Transverse colon (tissue), 4 donors: ENCODE results near the gene EPHB4.

ENCODE experiments used
- POLR2A ChIP-seq: fragments of 450-650 bp; IDR thresholded peaks from one replicate; pipeline ENCODE4 v1.6.1; 2016; ENCODE audit warnings: antibody characterized with exemption, mild to moderate bottlenecking, moderate library complexity
- POLR2AphosphoS5 ChIP-seq, 3 donors: sonication (generic); formaldehyde crosslinking; IDR thresholded peaks; one replicate each; pipeline ENCODE4 v1.6.1; 2016; ENCODE audit warnings: antibody characterized with exemption in 3 of 3
- TF ChIP-seq, protein P1 (sequence below), 5 experiments: fragments of 200-600 bp in 3 of 5; fragments of 450-650 bp in 2 of 5; sonication (generic) in 3 of 5; IDR thresholded peaks; 1 replicate in 2 of 5; 2 replicates in 3 of 5; pipeline ENCODE4 v1.5.1; 2016 to 2017; ENCODE audit warnings: antibody characterized with exemption in 5 of 5, inconsistent platforms in 3 of 5, mild to moderate bottlenecking in 2 of 5, moderate library complexity in 1 of 5

DNA sequence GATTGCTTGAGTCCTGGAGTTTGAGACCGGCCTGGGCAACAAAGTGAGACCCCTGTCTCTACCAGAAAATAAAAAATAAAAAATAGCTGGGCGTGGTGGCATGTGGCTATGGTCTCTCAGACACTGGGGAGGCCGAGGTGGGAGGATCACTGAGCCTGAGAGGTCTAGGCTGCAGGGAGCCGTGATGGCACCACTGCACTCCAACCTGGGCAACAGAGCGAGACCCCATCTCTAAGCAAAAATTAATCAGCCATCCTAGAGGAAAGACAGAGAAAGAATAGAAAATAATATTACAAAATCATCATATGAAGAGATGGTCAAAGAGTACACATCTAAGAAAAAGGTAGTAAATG, 4.9 kb upstream of the EPHB4 start:
- TF ChIP-seq, protein P1, sequence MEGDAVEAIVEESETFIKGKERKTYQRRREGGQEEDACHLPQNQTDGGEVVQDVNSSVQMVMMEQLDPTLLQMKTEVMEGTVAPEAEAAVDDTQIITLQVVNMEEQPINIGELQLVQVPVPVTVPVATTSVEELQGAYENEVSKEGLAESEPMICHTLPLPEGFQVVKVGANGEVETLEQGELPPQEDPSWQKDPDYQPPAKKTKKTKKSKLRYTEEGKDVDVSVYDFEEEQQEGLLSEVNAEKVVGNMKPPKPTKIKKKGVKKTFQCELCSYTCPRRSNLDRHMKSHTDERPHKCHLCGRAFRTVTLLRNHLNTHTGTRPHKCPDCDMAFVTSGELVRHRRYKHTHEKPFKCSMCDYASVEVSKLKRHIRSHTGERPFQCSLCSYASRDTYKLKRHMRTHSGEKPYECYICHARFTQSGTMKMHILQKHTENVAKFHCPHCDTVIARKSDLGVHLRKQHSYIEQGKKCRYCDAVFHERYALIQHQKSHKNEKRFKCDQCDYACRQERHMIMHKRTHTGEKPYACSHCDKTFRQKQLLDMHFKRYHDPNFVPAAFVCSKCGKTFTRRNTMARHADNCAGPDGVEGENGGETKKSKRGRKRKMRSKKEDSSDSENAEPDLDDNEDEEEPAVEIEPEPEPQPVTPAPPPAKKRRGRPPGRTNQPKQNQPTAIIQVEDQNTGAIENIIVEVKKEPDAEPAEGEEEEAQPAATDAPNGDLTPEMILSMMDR (IDR thresholded peaks at IDR 0.05) = no peak
- TF ChIP-seq POLR2A (no peak), POLR2AphosphoS5 (IDR thresholded peaks at IDR 0.05) (no peak)
